GM12864 (cell line): ENCODE data around the gene B3GAT3.

Experiments used
- DNase-seq: peaks from one replicate; pipeline ENCODE4 v3.0.0-alpha.2; 2011; ENCODE audit warnings: low read depth
- H3K4me3 ChIP-seq: 2 replicates; pipeline ENCODE4 v1.5.1; 2011; ENCODE audit warnings: mild to moderate bottlenecking, low read depth, low read length, control low read depth
- CTCF ChIP-seq: IDR thresholded peaks from 2 replicates; pipeline ENCODE4 v1.5.1; 2011; ENCODE audit warnings: low read depth, mild to moderate bottlenecking, moderate library complexity, low read length, control low read depth, inconsistent platforms; ENCODE audit errors: missing control alignments

The B3GAT3 gene

DNA sequence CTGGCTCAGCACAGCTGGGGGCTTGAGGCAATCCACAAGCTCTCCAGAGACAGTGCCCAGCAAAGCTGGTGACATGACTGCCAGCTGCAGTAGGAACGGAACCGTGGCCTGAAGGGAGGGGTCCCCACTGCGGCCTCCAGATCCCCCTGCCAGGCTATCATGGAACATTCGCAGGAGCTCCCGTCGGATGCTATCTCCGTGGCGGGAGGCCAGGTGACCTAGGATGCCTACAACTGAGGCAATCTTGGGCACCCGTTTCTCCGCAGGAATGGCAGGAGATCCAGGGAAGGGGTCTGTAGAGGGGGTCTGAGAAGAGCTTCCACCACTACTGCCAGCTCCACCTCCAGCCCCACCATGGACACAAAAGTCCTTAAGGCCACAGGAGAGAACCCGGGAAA, 27.2 kb upstream of the B3GAT3 start:
- no peak for DNase-seq
- TF ChIP-seq CTCF, result no peak
- H3K4me3 ChIP-seq, result no peak overlapping the region

- no peak overlapping the region for H3K4me3 ChIP-seq
- no peak for TF ChIP-seq CTCF
These were observed 26.6 kb upstream of the B3GAT3 start for GRCh38 chr11:62648185-62648966.

DNA sequence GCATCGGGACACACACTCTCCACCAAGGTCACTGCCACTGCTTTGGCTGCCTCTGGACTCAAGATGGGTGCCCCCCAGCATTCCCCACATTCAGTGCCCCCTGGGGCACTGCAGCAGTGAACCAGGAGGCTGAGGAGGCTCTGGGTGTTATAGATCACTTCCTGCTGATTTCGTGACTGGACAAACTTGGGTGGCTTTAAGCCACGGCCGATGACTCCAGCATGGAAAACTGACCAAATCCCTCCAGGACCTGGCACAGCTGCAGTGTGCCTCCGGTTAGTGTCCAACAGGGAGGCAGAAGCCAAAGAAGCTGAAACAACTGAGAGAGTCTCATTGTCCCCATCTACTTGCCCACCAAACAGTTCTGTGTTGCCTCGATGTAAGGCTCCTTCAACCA, 25.8 kb upstream of the B3GAT3 start:
- DNase-seq, result no peak
- H3K4me3 ChIP-seq, result no peak overlapping the region
- TF ChIP-seq CTCF, result no peak

More at GRCh38 chr11:62648185-62648966, 26.6 kb upstream of the B3GAT3 start:
- DNase-seq, result no peak

DNA sequence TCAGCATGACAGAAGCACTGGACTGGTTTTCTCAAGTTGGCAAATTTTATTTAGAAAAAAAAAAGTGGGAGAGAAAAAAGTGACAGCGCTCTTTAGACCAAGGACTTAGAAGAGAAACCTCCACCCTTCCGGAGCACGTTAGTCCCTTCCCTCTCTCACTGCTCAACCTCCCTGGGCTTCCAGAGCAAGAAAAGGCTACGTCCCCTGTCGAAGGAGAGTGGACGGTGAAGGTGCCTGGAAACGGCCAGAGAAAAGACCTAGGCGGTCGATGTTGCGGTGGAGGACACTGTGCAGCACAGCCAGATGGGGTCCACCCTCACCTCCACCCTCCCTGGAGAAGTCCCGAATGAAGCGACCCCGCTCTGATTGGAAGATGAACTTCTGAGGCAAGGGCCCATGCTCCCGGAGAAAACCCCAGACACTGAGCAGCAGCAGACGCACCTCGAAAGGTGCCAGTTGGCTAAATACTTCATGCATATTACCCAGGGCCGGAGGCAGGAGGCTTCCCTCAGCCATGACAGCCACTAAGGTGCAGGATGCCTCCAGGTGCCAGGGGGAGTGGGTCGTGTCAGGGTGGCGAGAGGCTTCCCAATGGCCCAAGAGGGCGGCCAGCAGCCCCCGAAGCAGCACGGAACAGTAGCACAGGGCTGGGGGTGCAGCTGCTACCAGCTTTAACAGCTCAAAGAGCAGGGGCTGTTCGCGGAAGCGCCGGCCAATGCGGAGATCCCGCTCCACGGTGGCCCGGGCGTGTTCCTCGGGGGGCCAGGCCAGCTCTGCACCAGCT, 25.2 kb upstream of the B3GAT3 start:
- no peak overlapping the region for H3K4me3 ChIP-seq
- DNase-seq, result no peak
- TF ChIP-seq CTCF, result no peak

GRCh38 chr11:62645946-62646824, 24.4 kb upstream of the B3GAT3 start, which contains the start of gene GANAB:
TSS of gene GANAB (minus strand) at chr11:62646613. CDS start at chr11:62646599, 14 bp downstream.
- no peak for TF ChIP-seq CTCF
- peak within 1 kb of the TSS; percentile 76 for H3K4me3 ChIP-seq
- DNase-seq, result peak; percentile 93

- peak overlapping the region; percentile 76 for H3K4me3 ChIP-seq
These were observed 23.8 kb upstream of the B3GAT3 start for GRCh38 chr11:62645671-62645945.

More at GRCh38 chr11:62645671-62645945, 23.8 kb upstream of the B3GAT3 start:
- no peak for DNase-seq
- TF ChIP-seq CTCF, result no peak
